ENCODE data around the gene MED9.
A peak's percentile ranks its signal among the peaks of the same experiment; 100 is the strongest.
"Not testable (repeated sequence)": the region's sequence is repeated elsewhere in the genome, so short reads cannot be mapped to it uniquely, and the experiment has no call there.

MED9 gene

GRCh38 chr17:17476865-17477467, at the start of gene MED9:
TSS of gene MED9 (plus strand) at chr17:17477000. CDS start at chr17:17477042, 42 bp downstream.
- peak; percentile 88 to 95 (median 94) for DNase-seq (ENCODE audit: low read depth in 3 of 3)

- no peak for DNase-seq (ENCODE audit: low read depth in 3 of 3)
Measured at GRCh38 chr17:17429222-17429621, 47.6 kb upstream of the MED9 start.

- not testable (repeated sequence) for DNase-seq (ENCODE audit: low read depth in 3 of 3)
Measured at GRCh38 chr17:17430924-17431323, 45.9 kb upstream of the MED9 start.

GRCh38 chr17:17431605-17432004, 45.2 kb upstream of the MED9 start:
- DNase-seq (ENCODE audit: low read depth in 3 of 3), result no peak

GRCh38 chr17:17433000-17433703, 43.6 kb upstream of the MED9 start:
- no peak for DNase-seq (ENCODE audit: low read depth in 3 of 3)

GRCh38 chr17:17434477-17434876, 42.3 kb upstream of the MED9 start:
- no peak for DNase-seq (ENCODE audit: low read depth in 3 of 3)

GRCh38 chr17:17435323-17435722, 41.5 kb upstream of the MED9 start:
- DNase-seq (ENCODE audit: low read depth in 3 of 3), result no peak

- DNase-seq (ENCODE audit: low read depth in 3 of 3), result no peak
Measured at GRCh38 chr17:17437461-17437860, 39.3 kb upstream of the MED9 start.

- DNase-seq (ENCODE audit: low read depth in 3 of 3), result no peak
Measured at GRCh38 chr17:17437893-17438292, 38.9 kb upstream of the MED9 start.

- DNase-seq (ENCODE audit: low read depth in 3 of 3), result peak; percentile 55 to 56 (median 56)
Measured at GRCh38 chr17:17440010-17440843, 36.6 kb upstream of the MED9 start.

- DNase-seq (ENCODE audit: low read depth in 3 of 3), result no peak
Measured at GRCh38 chr17:17440938-17441675, 35.7 kb upstream of the MED9 start.

- DNase-seq (ENCODE audit: low read depth in 3 of 3), result no peak
Measured at GRCh38 chr17:17443173-17443572, 33.6 kb upstream of the MED9 start.

GRCh38 chr17:17445296-17445924, 31.4 kb upstream of the MED9 start:
- no peak for DNase-seq (ENCODE audit: low read depth in 3 of 3)

GRCh38 chr17:17445925-17446665, 30.7 kb upstream of the MED9 start:
- DNase-seq (ENCODE audit: low read depth in 3 of 3), result no peak

- DNase-seq (ENCODE audit: low read depth in 3 of 3), result no peak
Measured at GRCh38 chr17:17446666-17447155, 30.1 kb upstream of the MED9 start.

GRCh38 chr17:17447264-17447663, 29.5 kb upstream of the MED9 start:
- DNase-seq (ENCODE audit: low read depth in 3 of 3), result no peak

GRCh38 chr17:17448076-17448475, 28.7 kb upstream of the MED9 start:
- no peak for DNase-seq (ENCODE audit: low read depth in 3 of 3)

GRCh38 chr17:17448723-17449122, 28.1 kb upstream of the MED9 start:
- no peak for DNase-seq (ENCODE audit: low read depth in 3 of 3)

GRCh38 chr17:17453088-17453487, 23.7 kb upstream of the MED9 start:
- no peak for DNase-seq (ENCODE audit: low read depth in 3 of 3)

- DNase-seq (ENCODE audit: low read depth in 3 of 3), result no peak
Measured at GRCh38 chr17:17454276-17454675, 22.5 kb upstream of the MED9 start.

- not testable (repeated sequence) for DNase-seq (ENCODE audit: low read depth in 3 of 3)
Measured at GRCh38 chr17:17454700-17455099, 22.1 kb upstream of the MED9 start.

Data from stimulated activated CD4-positive, alpha-beta T cell treated with anti-CD3 and anti-CD28 coated beads, TNF-alpha, amount 100 ng/mL, for 4 hours (primary cell).